ENCODE data around the gene BAD. TPM values are rescaled to one million over a fixed set of nuclear protein-coding genes. Genes with fewer than 3 reads are reported as not detected.

The BAD gene
- total RNA-seq, 1 experiment from 2014 or later, result 23.3 TPM

- WGBS (ENCODE audit: extremely low coverage, insufficient read length, low lambda C conversion rate), result no CpG with 5 or more reads among the region's 8 CpGs
- H3K56ac ChIP-seq (ENCODE audit: insufficient read length, low read depth, low read length), result no peak overlapping the region
- no peaks in the 10 kb centered on the region for H3K9me3 Mint-ChIP-seq
- no peak overlapping the region for H2AFZ ChIP-seq (ENCODE audit: low read length)
- peaks cover 9 to 19% of the 10 kb centered on the region in 2 experiments for H3K4me1 Mint-ChIP-seq
- H3K27ac Mint-ChIP-seq, result peak overlapping the region in 1 of 3 experiments; percentile 44; a peak in 2 of 7 replicates
- H3K4me1 ChIP-seq (ENCODE audit: insufficient read depth, low read length), result no peaks in the 10 kb centered on the region
- H3K27me3 ChIP-seq (ENCODE audit: insufficient read depth, low read length), result no peaks in the 10 kb centered on the region
- H3K4me3 Mint-ChIP-seq, result no peak overlapping the region
- H3K79me2 ChIP-seq (ENCODE audit: insufficient read depth, low read length), result no peaks in the 10 kb centered on the region
- H3K23ac ChIP-seq (ENCODE audit: insufficient read length, low read depth, low read length), result no peak overlapping the region
- H2BK5ac ChIP-seq (ENCODE audit: insufficient read length, low read length), result no peak overlapping the region
- no peak overlapping the region for H2BK120ac ChIP-seq (ENCODE audit: low read depth, low read length, poor library complexity, severe bottlenecking)
- H2BK15ac ChIP-seq (ENCODE audit: low read depth, low read length), result no peak overlapping the region
- no peak overlapping the region for H4K8ac ChIP-seq (replicated peaks; ENCODE audit: insufficient read length, low read depth, low read length)
- H2AK5ac ChIP-seq (ENCODE audit: insufficient read length, low read length), result no peak overlapping the region
- H3K14ac ChIP-seq (ENCODE audit: insufficient read depth, low read length), result no peak overlapping the region
- no peak overlapping the region for H3T11ph ChIP-seq (ENCODE audit: low read length)
- no peak for DNase-seq
- peaks cover 39 to 84% (median 62%) of the 10 kb centered on the region in 3 experiments for H3K36me3 Mint-ChIP-seq (ENCODE audit: insufficient read depth in 1 of 3, low read depth in 3 of 3)
- no peak overlapping the region for H3K18ac ChIP-seq (ENCODE audit: insufficient read length, low read depth, low read length)
- no peak overlapping the region for H2BK12ac ChIP-seq (ENCODE audit: insufficient read length, low read depth, low read length)
- no peak overlapping the region for H3K9ac ChIP-seq (ENCODE audit: extremely low read depth, insufficient read length, low read length)
- no peak overlapping the region for H3K4me2 ChIP-seq (ENCODE audit: insufficient read depth, insufficient read length, low read length)
- TF ChIP-seq CTCF (conservative IDR thresholded peaks at IDR 0.05), result no peak
- H4K20me1 ChIP-seq (ENCODE audit: control insufficient read depth, insufficient read depth, insufficient read length), result no peaks in the 10 kb centered on the region
- no peak overlapping the region for H4K5ac ChIP-seq (ENCODE audit: insufficient read length, low read depth, low read length)
- H2BK20ac ChIP-seq (ENCODE audit: low read depth, low read length, poor library complexity, severe bottlenecking), result no peak overlapping the region
- H3K4ac ChIP-seq (ENCODE audit: low read depth, low read length), result no peak overlapping the region
- H3K79me1 ChIP-seq (ENCODE audit: insufficient read depth, low read depth, low read length, poor library complexity, severe bottlenecking), result no peaks in the 10 kb centered on the region
- H4K91ac ChIP-seq (ENCODE audit: insufficient read length, low read depth, low read length), result no peak overlapping the region
- no peaks in the 10 kb centered on the region for H3K9me3 ChIP-seq (ENCODE audit: control insufficient read depth, low read depth, low read length)
- peaks cover 4% of the 10 kb centered on the region for H3K23me2 ChIP-seq (ENCODE audit: insufficient read length, low read depth, low read length, poor library complexity, severe bottlenecking)
- H3K27ac ChIP-seq (ENCODE audit: insufficient read length, low read depth, low read length), result no peak overlapping the region
- no peaks in the 10 kb centered on the region for H3K27me3 Mint-ChIP-seq (ENCODE audit: low read depth)
These were observed 20.5 kb downstream of the BAD start for GRCh38 chr11:64263947-64264317.
